Measurements from ENCODE around the gene MRPL20.

DNA sequence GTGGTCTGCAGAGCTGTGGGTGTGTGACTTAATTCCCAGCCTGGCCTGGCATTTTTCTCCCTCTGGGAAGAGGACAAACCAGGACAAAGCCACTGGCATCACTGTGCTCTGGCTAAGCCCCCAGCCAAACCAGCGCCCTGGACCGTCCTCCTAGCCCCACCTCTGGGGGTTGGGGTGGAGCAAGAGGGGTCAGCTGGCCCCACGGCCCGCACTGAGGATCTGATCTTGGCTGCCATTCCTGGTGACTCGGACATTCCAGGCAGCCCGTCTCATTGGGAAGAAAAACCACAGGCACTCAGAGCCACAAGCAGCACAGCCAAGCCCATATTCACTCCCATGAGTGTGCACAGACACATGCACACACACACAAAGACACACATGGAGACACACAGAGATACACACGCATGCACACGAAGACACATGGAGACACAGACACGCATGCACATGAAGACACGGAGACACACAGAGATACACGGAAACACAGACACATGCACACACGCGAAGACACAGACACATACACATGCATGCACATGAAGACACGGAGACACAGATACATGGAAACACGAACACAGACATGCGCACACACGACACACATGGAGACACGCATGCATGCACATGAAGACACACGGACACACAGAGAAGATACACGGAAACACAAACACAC is 46.5 kb downstream of the MRPL20 start:
- TF ChIP-seq, protein P1, sequence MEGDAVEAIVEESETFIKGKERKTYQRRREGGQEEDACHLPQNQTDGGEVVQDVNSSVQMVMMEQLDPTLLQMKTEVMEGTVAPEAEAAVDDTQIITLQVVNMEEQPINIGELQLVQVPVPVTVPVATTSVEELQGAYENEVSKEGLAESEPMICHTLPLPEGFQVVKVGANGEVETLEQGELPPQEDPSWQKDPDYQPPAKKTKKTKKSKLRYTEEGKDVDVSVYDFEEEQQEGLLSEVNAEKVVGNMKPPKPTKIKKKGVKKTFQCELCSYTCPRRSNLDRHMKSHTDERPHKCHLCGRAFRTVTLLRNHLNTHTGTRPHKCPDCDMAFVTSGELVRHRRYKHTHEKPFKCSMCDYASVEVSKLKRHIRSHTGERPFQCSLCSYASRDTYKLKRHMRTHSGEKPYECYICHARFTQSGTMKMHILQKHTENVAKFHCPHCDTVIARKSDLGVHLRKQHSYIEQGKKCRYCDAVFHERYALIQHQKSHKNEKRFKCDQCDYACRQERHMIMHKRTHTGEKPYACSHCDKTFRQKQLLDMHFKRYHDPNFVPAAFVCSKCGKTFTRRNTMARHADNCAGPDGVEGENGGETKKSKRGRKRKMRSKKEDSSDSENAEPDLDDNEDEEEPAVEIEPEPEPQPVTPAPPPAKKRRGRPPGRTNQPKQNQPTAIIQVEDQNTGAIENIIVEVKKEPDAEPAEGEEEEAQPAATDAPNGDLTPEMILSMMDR (IDR thresholded peaks at IDR 0.05) = no peak
- no peak for TF ChIP-seq POLR2A (IDR thresholded peaks at IDR 0.05)

Measured in body of pancreas (tissue), 4 donors.